GM12892 (cell line): ENCODE measurements around the gene ASB6.
"Not testable (repeated sequence)": the region's sequence is repeated elsewhere in the genome, so short reads cannot be mapped to it uniquely, and the experiment has no call there.

Source experiments
- DNase-seq: peaks from one replicate; pipeline ENCODE4 v3.0.0; 2011; ENCODE audit not compliant: insufficient read length
- FAIRE-seq: peaks from 2 replicates; lab custom pipeline; 2011; peaks lifted over from hg19 to GRCh38; lab: Jason Lieb, UNC
- POLR2A ChIP-seq: IDR thresholded peaks from 2 replicates; pipeline ENCODE4 v1.6.1; 2011; ENCODE audit warnings: low read depth, low read length, control low read depth
- POLR2AphosphoS5 ChIP-seq: IDR thresholded peaks from 2 replicates; pipeline ENCODE4 v1.6.1; 2011; ENCODE audit warnings: low read depth, low read length, control low read depth
- TAF1 ChIP-seq: IDR thresholded peaks from 2 replicates; pipeline ENCODE4 v1.6.1; 2011; ENCODE audit warnings: low read depth, mild to moderate bottlenecking, control low read depth, low read length, borderline replicate concordance

The ASB6 gene

DNA sequence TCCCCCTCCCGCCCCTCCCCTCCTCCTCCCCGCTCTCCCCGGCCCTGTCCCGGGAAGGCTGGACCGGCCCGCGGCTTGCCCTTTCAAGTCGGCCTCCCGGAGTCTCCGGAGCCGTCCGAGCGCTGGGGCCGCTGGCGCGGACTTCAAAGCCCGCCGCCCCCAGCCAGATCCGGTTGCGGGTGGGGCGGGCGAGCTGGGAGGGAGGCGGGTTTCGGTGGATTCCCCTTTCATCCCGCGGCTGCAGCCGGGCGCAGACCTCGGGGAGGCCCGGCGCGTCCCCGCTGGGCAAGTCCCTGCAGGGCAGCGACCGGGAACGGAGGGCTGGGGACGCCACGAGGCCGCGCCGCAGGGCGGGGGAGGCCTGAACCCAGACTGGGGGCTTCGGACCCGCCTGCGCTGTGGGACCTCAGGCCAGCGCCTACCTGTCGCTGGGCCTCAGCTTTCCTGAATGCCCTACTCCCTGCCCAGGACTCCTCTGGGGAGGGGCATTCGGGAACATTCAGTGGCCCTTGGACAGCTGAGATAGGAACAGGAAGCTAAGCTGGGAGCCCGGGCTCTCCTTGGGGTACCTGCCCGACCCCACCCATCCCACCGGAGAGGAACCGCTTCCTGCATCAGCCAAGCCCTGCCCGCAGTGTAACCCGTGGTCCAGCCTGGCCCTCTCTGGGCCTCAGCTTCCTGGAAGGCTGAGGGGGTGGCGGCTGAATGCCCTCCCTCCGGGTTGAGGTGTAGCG is 44.4 kb downstream of the ASB6 start:
- no peak for TF ChIP-seq POLR2AphosphoS5
- TF ChIP-seq POLR2A, result no peak
- no peak for TF ChIP-seq TAF1
- no peak for FAIRE-seq
- DNase-seq, result no peak

DNA sequence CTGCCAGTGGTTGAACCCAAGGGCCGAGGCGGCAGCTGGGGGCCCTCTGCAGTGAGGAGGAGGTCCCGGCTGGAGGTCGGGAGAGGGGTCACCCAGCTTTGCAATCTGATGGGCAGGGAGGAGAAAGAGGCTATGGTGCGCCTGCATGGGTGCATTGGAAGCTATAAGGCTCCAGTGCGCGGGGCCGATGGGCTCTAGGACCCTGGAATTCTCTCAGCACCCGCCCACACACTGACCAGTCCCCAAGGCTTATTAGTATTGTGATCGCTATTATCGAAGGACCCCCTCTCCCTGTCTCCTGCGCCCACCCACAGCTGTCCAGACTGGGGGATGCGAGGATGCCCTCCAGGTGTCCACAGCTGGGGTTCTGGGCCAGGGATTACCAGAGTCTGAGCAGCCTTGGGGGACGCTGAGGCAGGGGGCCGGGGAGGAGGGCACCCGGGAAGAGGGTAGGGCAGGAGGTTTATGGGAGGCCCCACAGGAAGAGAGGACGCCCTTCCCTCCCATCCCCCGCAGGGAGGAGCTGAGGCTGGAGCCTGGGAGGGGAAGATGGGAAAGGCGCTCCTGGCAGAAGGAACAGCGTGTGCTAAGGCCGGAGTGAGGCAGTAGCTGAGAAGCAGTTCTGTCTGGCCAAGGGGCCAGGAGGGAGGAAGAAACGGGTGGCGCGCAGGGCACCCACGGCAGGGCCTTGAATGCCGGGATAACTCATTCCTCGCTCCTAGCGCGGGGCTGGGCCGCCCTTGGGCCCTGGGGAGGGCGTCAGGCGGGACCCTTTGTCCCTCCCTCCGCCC is 45.2 kb downstream of the ASB6 start:
- DNase-seq, result no peak
- TF ChIP-seq POLR2AphosphoS5 (no peak), POLR2A (no peak)
- no peak for FAIRE-seq

DNA sequence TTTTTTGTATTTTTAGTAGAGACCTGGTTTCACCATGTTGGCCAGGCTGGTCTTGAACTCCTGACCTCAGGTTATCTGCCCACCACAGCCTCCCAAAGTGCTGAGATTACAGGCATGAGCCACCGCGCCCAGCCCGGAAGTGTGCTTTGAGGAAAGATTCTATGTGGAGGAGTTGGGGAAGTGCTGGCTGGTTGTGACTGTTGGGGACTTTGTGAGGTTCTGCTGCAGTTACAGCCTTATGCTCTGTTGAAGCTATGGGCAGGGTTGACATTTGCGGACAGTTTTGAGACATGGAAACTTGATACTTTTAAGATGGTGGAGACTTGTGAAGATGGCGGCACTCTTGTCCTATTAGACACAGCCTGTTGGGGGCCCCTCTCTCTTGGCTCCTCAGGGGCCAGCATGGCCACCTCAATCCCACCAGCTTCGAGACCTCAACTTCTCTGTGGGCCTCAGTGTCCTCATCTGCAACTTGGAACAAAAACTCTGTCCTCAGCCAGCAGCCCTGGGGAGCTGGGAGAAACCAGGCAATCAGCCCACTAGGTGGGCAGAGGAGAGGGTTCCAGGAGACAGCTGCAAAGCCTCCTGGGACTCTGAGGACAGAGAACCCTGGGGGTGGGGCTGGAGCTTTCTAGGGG is 45.9 kb downstream of the ASB6 start:
- DNase-seq (no peak), FAIRE-seq (no peak)
- TF ChIP-seq POLR2A (no peak), TAF1 (no peak), POLR2AphosphoS5 (no peak)

DNA sequence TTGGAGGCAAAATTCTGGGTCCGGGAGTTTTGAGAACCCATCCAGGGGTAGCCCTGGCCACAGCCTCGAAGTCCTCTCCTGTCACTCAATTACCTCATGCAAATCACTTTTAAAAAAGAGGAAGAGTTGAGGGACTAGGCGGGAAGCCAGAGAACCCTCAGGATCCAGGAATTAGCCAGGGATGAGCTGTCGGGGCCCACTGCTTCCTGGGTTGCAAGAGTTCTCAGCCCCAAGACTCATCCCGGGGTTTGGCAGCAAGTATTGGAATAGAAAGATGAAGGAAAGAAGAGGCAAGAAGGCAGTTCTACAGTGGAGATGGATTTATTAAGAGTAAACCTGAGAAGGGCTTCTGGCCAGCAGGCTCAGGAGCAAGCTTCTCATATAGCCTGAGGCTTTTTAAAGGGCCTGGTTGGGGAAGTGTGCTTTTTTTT is 46.6 kb downstream of the ASB6 start:
- no peak for TF ChIP-seq POLR2AphosphoS5
- DNase-seq (no peak), FAIRE-seq (no peak)

DNA sequence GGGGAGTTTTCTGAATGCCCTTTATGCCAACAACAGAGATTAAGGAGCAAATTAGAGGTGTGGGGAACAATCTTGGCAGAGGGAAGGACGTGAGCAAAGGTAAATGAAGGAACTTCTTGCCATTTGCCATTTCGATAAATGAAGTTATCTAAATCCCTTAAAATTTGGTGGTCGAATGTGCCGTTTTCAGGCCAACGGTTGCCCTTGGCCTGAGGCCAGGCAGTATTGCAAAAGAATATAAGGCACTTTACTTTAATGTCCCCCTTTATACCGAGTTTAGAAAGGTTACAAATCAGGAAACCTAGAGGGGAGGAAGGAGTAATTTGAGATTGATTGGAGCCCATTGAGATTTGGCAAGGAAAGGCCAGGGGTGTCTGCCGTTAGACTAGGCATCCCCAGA is 47.3 kb downstream of the ASB6 start:
- FAIRE-seq (no peak), DNase-seq (no peak)
- TF ChIP-seq TAF1 (no peak), POLR2A (no peak), POLR2AphosphoS5 (no peak)

DNA sequence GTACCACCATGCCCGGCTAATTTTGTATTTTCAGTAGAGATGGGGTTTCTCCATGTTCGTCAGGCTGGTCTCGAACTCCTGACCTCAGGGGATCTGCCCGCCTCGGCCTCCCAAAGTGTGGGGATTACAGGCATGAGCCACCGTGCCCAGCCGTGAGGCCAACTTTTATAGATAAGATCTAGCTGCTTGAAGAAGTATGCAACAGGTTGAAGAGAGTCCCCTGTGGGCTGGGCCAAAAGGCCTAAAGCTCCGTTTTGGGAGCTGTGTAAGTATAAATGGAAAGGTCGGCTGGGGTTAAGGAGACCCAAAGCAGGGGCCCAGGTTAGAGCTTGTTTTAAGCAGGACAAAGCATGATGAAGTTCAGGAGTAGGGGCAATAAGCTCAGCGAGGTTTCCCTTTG is 49.2 kb downstream of the ASB6 start:
- not testable (repeated sequence) for FAIRE-seq, DNase-seq

DNA sequence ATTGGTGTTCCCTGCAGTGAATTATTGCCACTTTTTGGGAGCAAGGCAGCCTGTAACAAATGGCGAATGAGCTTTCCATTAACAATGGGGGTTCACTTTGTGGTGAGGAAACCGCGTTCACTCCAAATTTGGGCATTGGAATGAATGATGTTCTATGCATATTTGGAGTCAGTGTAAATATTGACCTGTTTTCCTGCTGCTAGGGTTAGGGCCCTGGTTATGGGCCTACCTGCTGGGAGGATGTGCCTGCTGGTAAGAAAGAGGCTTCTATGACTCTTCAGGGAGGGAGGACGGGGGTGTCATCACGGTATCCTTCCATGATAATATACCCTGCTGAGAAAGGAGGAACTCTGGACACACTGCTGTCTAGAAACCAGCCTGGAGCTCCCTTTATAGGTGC is 50.0 kb downstream of the ASB6 start:
- FAIRE-seq, result no peak
- no peak for TF ChIP-seq POLR2AphosphoS5
- TF ChIP-seq POLR2A, result no peak
- no peak for TF ChIP-seq TAF1
- no peak for DNase-seq

DNA sequence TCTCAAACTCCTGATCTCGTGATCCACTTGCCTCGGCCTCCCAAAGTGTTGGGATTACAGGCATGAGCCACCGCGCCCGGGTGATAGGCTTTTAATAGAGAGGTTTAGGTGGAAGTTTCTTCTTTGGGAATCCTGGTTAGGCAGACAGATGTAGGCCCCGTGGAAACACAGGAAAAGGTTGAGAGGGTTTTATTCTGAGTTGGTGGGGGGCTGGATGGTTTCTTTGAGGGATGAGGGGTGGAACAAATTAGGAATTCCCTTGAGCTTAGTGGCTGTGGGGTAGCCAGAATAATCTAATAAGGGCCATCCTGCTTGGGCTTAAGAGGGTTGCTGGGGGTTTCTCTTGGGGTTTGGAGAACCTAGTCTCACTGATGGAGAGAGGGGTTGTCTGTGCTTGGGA is 51.5 kb downstream of the ASB6 start:
- TF ChIP-seq POLR2A (no peak), TAF1 (no peak), POLR2AphosphoS5 (no peak)
- FAIRE-seq (no peak), DNase-seq (no peak)

DNA sequence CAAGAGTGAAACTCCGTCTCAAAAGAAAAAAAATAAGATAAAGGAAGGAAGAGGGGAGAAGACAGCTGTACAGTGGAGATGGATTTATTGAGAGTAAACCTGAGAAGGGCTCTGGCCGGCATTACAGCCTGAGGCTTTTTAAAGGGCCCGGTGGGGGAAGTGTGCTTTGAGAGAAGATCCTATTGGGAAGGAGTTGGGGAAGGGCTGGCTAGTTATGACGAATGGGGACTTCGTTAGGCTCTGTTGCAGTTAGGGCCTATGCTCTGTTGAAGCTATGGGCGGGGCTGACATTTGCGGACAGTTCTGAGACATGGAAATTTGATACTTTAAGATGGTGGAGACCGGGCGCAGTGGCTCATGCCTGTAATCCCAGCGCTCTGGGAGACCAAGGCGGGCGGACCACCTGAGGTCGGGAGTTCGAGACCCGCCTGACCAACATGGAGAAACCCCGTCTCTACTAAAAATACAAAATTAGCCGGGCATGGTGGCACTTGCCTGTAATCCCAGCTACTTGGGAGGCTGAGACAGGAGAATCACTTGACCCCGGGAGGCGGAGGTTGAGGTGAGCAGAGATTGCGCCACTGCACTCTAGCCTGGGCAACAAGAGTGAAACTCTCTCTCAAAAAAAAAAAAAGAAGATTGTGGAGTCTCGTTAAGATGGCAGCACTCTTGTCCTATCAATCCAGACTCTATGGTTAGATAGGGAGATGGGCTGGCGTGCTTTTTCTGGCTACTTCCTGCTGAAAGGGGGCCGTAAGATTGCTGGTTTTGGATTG is 54.3 kb downstream of the ASB6 start:
- DNase-seq (no peak), FAIRE-seq (no peak)
- TF ChIP-seq POLR2A, result no peak

DNA sequence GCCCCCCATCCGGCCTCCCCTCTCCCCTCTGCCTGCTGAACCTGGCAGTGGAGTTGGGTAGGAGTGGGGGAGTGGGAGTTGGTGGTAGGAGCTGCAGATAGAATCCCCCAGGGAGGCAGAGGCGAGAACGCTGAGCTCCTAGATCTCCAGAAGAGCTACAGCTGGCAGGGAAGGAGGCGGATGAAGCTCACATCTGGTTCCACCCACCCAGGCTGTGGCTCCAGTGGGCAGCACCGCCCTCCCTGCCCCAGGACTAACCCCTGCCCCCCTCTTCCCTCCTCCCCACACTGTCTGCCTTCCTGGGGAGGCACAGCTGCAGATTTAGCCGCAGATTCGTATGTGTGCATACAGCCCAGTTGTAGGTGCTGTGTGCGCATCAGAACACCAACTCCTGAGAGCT is 55.3 kb downstream of the ASB6 start:
- no peak for DNase-seq
- TF ChIP-seq TAF1 (no peak), POLR2AphosphoS5 (no peak), POLR2A (no peak)
- FAIRE-seq, result no peak

DNA sequence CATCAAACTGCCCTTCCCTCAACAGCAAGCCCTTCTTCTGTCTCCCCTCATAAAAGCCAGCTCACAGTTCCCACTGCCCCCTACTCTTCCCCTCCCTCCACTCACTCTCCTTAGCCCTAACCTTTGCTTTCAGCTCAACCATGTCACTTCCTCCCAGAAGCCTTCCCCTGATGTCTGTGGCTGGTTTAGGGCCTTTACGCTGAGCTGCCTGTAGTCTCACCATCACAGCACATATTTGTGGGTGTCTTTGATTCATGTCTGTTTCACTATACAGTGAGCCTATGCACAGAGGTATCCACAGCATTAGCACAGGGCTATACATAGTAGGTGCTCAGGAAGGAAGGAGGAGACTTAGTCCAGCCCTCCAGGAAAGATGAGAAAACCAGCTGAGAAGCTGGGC is 55.7 kb downstream of the ASB6 start:
- DNase-seq (no peak), FAIRE-seq (no peak)
- no peak for TF ChIP-seq TAF1
- TF ChIP-seq POLR2AphosphoS5, result no peak
